GM19240 (cell line): ENCODE measurements around the gene FNDC8.
"Not testable (repeated sequence)": the region's sequence is repeated elsewhere in the genome, so short reads cannot be mapped to it uniquely, and the experiment has no call there.

Experiments used
- DNase-seq: peaks from one replicate; pipeline ENCODE4 v3.0.0; 2011; ENCODE audit warnings: low spot score; ENCODE audit not compliant: insufficient read length

FNDC8 gene

GRCh38 chr17:35169835-35170363 lies 48.5 kb downstream of the FNDC8 start:
- no peak for DNase-seq

- DNase-seq = no peak
Measured at GRCh38 chr17:35170968-35171771, 49.8 kb downstream of the FNDC8 start.

DNA sequence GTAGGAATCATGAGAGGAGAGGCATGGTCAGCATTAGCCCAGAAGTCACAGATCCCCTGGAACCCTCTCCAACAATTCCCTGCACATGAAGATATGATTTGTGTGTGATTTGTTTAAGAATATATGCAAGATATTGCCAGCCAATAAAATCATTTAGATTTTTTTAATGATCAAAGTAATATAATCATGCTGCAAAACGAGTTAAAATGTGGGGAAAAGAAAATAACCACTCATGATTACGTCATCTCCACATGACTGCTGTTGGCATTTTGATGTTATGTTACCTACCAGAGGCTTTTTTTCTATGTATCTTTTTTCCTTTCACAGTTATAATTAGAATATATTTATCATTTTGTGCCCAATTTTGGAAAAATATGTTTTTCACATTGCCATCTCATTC lies 50.4 kb downstream of the FNDC8 start:
- DNase-seq = no peak

DNA sequence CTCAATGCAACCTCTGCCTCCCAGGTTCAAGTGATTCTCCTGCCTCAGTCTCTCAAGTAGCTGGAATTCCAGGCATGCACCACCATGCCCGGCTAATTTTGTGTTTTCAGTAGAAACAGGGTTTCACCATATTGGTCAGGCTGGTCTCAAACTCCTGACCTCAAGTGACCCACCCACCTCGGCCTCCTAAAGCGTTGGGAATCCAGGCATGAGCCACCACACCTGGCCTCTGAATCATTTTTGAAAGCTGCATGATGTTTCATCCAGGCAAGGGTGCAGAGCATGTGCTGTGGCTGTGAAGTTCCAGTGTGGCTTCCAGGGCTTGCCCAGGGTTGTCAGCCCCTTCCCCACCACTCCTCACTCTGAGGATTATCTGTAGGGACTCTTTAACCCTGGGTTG lies 50.9 kb downstream of the FNDC8 start:
- not testable (repeated sequence) for DNase-seq

DNA sequence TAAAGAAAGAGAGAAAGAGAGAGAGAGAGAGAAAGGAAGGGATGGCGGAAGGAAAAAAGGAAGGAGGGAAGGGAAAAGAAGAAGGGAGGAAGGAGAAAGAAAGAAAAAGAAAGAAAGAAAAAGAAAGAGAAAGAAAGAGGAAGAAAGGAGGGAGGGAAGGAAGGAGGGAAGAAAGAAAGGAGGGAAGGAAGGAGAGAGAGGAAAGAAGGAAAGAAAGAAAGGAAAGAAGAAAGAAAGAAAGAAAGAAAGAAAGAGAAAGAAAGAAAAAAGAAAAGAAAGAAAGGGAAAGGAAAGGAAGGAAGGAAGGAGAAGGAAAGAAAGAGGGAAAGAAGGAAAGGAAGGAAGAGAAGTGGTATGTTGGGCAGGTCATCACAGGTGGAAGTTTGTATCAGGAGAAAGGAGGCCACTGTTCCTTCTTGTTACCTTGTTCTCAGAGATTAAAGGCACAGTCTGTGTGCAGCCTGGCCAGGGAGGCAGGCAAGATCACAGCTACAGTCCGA lies 53.5 kb downstream of the FNDC8 start:
- DNase-seq = no peak

DNA sequence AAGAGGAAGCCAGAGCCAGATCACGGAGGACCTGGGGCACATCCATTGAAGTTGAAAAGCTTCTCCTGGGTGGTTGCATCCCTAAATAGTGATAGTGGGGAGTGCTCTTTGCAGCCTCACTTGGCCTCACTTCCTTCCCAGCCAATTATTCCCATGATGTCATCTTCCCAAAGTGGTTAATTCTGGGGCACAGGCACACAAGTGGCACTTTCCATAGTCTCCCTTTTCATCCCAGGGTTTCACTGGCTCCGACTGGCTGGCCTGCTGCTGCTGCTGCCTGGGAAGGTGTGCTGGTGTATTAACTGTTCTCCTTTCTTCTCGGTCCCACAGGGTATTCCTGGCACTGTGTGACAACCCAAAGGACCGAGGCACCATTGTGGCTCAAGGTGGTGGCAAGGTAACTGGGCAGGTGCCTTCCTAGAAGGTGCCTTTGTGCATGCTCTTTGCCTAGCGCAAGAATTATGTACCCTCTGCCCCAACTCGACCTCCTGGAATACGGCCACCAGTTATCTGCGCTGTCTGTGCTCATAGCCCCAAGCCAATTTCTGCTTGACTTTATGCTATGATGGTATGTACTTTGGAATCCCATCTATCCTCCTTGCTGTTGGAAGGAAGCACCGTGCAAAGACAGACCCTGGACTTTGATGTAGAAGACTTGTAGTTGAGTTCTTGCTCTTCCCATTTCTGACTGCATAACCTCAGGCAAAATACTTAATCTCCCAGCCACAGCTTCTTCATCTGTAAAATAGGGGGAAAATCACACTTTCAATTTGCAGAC lies 54.4 kb downstream of the FNDC8 start:
- no peak for DNase-seq

DNA sequence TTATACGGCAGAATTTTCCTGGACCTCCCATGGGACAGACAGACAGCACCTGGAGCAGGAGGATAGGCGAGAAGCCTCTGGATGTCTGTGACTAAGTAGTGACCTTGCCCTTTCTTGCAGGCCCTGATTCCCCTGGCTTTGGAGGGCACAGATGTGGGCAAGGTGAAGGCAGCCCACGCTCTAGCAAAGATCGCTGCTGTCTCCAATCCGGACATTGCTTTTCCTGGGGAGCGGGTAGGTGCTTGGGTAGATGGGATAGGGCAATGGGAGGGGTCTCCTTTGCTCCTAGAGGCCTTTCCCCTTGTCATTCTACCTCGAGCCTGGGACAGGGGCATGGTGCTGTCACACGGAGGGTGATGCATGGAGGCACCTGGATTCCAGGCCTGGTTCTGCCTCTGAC lies 55.5 kb downstream of the FNDC8 start:
- no peak for DNase-seq

- DNase-seq = not testable (repeated sequence)
Measured at GRCh38 chr17:35179379-35179778, 58.0 kb downstream of the FNDC8 start.
